IPS-NIHi7 (cell line): Measurements from ENCODE around the gene THSD7A.

Experiments used
- DNase-seq: peaks from one replicate; pipeline ENCODE4 v3.0.0; 2012; ENCODE audit warnings: mixed read lengths; ENCODE audit errors: extremely low spot score

The THSD7A gene

GRCh38 chr7:11513460-11513859 is 318.5 kb downstream of the THSD7A start:
- no peak for DNase-seq

- no peak for DNase-seq
Observed at GRCh38 chr7:11507929-11508328, 324.1 kb downstream of the THSD7A start.

GRCh38 chr7:11506417-11506816 is 325.6 kb downstream of the THSD7A start:
- DNase-seq: no peak

GRCh38 chr7:11505471-11505985 is 326.5 kb downstream of the THSD7A start:
- DNase-seq: no peak

- DNase-seq: no peak
Observed at GRCh38 chr7:11492307-11492706, 339.7 kb downstream of the THSD7A start.

GRCh38 chr7:11491811-11492210 is 340.2 kb downstream of the THSD7A start:
- DNase-seq: no peak

- no peak for DNase-seq
Observed at GRCh38 chr7:11489280-11489679, 342.7 kb downstream of the THSD7A start.

GRCh38 chr7:11486271-11486670 is 345.7 kb downstream of the THSD7A start:
- DNase-seq: no peak

- no peak for DNase-seq
Observed at GRCh38 chr7:11485636-11486035, 346.4 kb downstream of the THSD7A start.

- no peak for DNase-seq
Observed at GRCh38 chr7:11480143-11480542, 351.9 kb downstream of the THSD7A start.

GRCh38 chr7:11478882-11479281 is 353.1 kb downstream of the THSD7A start:
- DNase-seq: no peak

GRCh38 chr7:11478426-11478825 is 353.6 kb downstream of the THSD7A start:
- DNase-seq: no peak

- no peak for DNase-seq
Observed at GRCh38 chr7:11474902-11475585, 357.0 kb downstream of the THSD7A start.

- no peak for DNase-seq
Observed at GRCh38 chr7:11473807-11474424, 358.1 kb downstream of the THSD7A start.

GRCh38 chr7:11473220-11473619 is 358.8 kb downstream of the THSD7A start:
- no peak for DNase-seq

- DNase-seq: no peak
Observed at GRCh38 chr7:11472646-11473045, 359.4 kb downstream of the THSD7A start.

GRCh38 chr7:11471255-11471654 is 360.7 kb downstream of the THSD7A start:
- DNase-seq: no peak

GRCh38 chr7:11469028-11469745 is 362.8 kb downstream of the THSD7A start:
- no peak for DNase-seq

- DNase-seq: no peak
Observed at GRCh38 chr7:11466517-11467105, 365.4 kb downstream of the THSD7A start.

GRCh38 chr7:11464624-11465023 is 367.4 kb downstream of the THSD7A start:
- no peak for DNase-seq

GRCh38 chr7:11461946-11462345 is 370.1 kb downstream of the THSD7A start:
- DNase-seq: no peak

- no peak for DNase-seq
Observed at GRCh38 chr7:11458736-11459483, 373.1 kb downstream of the THSD7A start.
